SK-N-SH treated with all-trans-retinoic acid at 6 μM for 48 hours (cell line): ENCODE measurements around the gene SERPINC1.
A peak's percentile ranks its signal among the peaks of the same experiment; 100 is the strongest.

Source experiments
- ATAC-seq: fragments of 200-7000 bp; cut with Tn5 transposase; 3 replicates; pipeline ENCODE4 v1.9.1; 2020; ENCODE audit warnings: mild to moderate bottlenecking, moderate library complexity
- ARNTL ChIP-seq: fragments of 450-650 bp; formaldehyde crosslinking; IDR thresholded peaks from 2 replicates; pipeline ENCODE4 v1.5.0; 2020; ENCODE audit warnings: low read depth, mild to moderate bottlenecking, moderate library complexity, borderline replicate concordance
- BACH2 ChIP-seq: fragments of 250-450 bp; sonication (Bioruptor Pico); IDR thresholded peaks from 2 replicates; pipeline ENCODE4 v1.9.0; 2021; ENCODE audit warnings: mild to moderate bottlenecking, borderline replicate concordance
- CSDC2 ChIP-seq: fragments of 250-450 bp; sonication (Bioruptor Pico); IDR thresholded peaks from 2 replicates; pipeline ENCODE4 v1.5.0; 2020; ENCODE audit warnings: mild to moderate bottlenecking, moderate library complexity
- GLIS3 ChIP-seq: fragments of 250-450 bp; sonication (Bioruptor Pico); IDR thresholded peaks from 2 replicates; pipeline ENCODE4 v1.5.0; 2020; ENCODE audit warnings: mild to moderate bottlenecking, moderate library complexity
- ISL1 ChIP-seq: fragments of 250-450 bp; sonication (Bioruptor Pico); IDR thresholded peaks from 2 replicates; pipeline ENCODE4 v2.1.2; 2022; ENCODE audit warnings: mild to moderate bottlenecking, moderate library complexity
- OSR1 ChIP-seq: fragments of 250-450 bp; sonication (Bioruptor Pico); IDR thresholded peaks from 2 replicates; pipeline ENCODE4 v1.8.0; 2022; ENCODE audit warnings: moderate library complexity, mild to moderate bottlenecking, inconsistent platforms
- PPARA ChIP-seq: fragments of 250-450 bp; sonication (Bioruptor Pico); IDR thresholded peaks from 2 replicates; pipeline ENCODE4 v1.5.0; 2020; ENCODE audit warnings: mild to moderate bottlenecking, borderline replicate concordance
- SNAI2 ChIP-seq: fragments of 250-450 bp; sonication (Bioruptor Pico); IDR thresholded peaks from 2 replicates; pipeline ENCODE4 v1.5.0; 2020; ENCODE audit warnings: mild to moderate bottlenecking, moderate library complexity
- TCF4 ChIP-seq: fragments of 250-450 bp; sonication (Bioruptor Pico); IDR thresholded peaks from 2 replicates; pipeline ENCODE4 v1.8.0; 2021; ENCODE audit warnings: mild to moderate bottlenecking, moderate library complexity, borderline replicate concordance
- TOX ChIP-seq: fragments of 250-450 bp; sonication (Bioruptor Pico); IDR thresholded peaks from 2 replicates; pipeline ENCODE4 v1.8.0; 2021; ENCODE audit warnings: mild to moderate bottlenecking, moderate library complexity, borderline replicate concordance
- ZC3H10 ChIP-seq: fragments of 250-450 bp; sonication (Bioruptor Pico); IDR thresholded peaks from 2 replicates; pipeline ENCODE4 v1.5.1; 2021; ENCODE audit warnings: mild to moderate bottlenecking, moderate library complexity
- ZFP3 ChIP-seq: fragments of 250-450 bp; sonication (Bioruptor Pico); IDR thresholded peaks from 2 replicates; pipeline ENCODE4 v1.5.0; 2020; ENCODE audit warnings: mild to moderate bottlenecking, moderate library complexity
- ZFP30 ChIP-seq: fragments of 450-650 bp; formaldehyde crosslinking; IDR thresholded peaks from 2 replicates; pipeline ENCODE4 v1.5.0; 2022; ENCODE audit warnings: mild to moderate bottlenecking, moderate library complexity
- ZNF565 ChIP-seq: fragments of 450-650 bp; formaldehyde crosslinking; conservative IDR thresholded peaks from 2 replicates; pipeline ENCODE4 v1.5.0; 2020; ENCODE audit warnings: low read depth, mild to moderate bottlenecking, moderate library complexity
- ZNF70 ChIP-seq: fragments of 450-650 bp; formaldehyde crosslinking; IDR thresholded peaks from 2 replicates; pipeline ENCODE4 v1.5.0; 2020; ENCODE audit warnings: mild to moderate bottlenecking, moderate library complexity
- ZNF8 ChIP-seq: fragments of 450-650 bp; formaldehyde crosslinking; IDR thresholded peaks from 2 replicates; pipeline ENCODE4 v1.5.0; 2020; ENCODE audit warnings: mild to moderate bottlenecking, moderate library complexity
- TF ChIP-seq, protein P1 (sequence below): fragments of 250-450 bp; sonication (Bioruptor Pico); IDR thresholded peaks from 2 replicates; pipeline ENCODE4 v1.5.0; 2020; ENCODE audit warnings: mild to moderate bottlenecking, moderate library complexity
- TF ChIP-seq, protein P2 (sequence below): fragments of 250-450 bp; sonication (Bioruptor Pico); IDR thresholded peaks from 2 replicates; pipeline ENCODE4 v1.5.1; 2021; ENCODE audit warnings: mild to moderate bottlenecking, moderate library complexity
- TF ChIP-seq, protein P3 (sequence below): fragments of 250-450 bp; sonication (Bioruptor Pico); IDR thresholded peaks from 2 replicates; pipeline ENCODE4 v1.5.1; 2020; ENCODE audit warnings: low read depth, mild to moderate bottlenecking, moderate library complexity
- TF ChIP-seq, protein P4 (sequence below): fragments of 250-450 bp; sonication (Bioruptor Pico); IDR thresholded peaks from 2 replicates; pipeline ENCODE4 v1.8.0; 2020; ENCODE audit warnings: mild to moderate bottlenecking, moderate library complexity, borderline replicate concordance
- TF ChIP-seq, protein P5 (sequence below): fragments of 250-450 bp; sonication (Bioruptor Pico); IDR thresholded peaks from 2 replicates; pipeline ENCODE4 v1.8.0; 2021; ENCODE audit warnings: low read depth, mild to moderate bottlenecking, moderate library complexity, borderline replicate concordance

Gene SERPINC1

DNA sequence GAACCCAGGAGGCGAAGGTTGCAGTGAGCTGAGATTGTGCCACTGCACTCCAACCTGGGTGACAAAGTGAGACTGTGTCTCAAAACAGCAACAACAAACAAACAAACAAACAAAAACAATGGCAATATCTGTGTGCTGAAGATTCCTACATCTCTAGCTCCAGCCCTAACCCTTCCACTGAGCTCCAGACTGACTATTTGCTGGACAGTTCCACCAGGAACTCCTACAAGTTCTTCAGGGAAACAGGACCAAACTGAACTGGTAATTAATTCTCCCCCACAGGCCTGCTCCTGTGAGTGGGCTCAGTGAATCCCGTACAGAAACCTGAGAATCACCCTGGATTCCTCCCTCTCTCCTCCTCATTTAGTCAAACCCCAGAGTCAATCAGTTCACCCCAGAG, 1.5 kb downstream of the SERPINC1 start (continued):
- TF ChIP-seq, protein P1, sequence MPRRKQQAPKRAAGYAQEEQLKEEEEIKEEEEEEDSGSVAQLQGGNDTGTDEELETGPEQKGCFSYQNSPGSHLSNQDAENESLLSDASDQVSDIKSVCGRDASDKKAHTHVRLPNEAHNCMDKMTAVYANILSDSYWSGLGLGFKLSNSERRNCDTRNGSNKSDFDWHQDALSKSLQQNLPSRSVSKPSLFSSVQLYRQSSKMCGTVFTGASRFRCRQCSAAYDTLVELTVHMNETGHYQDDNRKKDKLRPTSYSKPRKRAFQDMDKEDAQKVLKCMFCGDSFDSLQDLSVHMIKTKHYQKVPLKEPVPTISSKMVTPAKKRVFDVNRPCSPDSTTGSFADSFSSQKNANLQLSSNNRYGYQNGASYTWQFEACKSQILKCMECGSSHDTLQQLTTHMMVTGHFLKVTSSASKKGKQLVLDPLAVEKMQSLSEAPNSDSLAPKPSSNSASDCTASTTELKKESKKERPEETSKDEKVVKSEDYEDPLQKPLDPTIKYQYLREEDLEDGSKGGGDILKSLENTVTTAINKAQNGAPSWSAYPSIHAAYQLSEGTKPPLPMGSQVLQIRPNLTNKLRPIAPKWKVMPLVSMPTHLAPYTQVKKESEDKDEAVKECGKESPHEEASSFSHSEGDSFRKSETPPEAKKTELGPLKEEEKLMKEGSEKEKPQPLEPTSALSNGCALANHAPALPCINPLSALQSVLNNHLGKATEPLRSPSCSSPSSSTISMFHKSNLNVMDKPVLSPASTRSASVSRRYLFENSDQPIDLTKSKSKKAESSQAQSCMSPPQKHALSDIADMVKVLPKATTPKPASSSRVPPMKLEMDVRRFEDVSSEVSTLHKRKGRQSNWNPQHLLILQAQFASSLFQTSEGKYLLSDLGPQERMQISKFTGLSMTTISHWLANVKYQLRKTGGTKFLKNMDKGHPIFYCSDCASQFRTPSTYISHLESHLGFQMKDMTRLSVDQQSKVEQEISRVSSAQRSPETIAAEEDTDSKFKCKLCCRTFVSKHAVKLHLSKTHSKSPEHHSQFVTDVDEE (CRISPR knock-in tag), result no peak
- TF ChIP-seq OSR1 (CRISPR knock-in tag), result no peak

DNA sequence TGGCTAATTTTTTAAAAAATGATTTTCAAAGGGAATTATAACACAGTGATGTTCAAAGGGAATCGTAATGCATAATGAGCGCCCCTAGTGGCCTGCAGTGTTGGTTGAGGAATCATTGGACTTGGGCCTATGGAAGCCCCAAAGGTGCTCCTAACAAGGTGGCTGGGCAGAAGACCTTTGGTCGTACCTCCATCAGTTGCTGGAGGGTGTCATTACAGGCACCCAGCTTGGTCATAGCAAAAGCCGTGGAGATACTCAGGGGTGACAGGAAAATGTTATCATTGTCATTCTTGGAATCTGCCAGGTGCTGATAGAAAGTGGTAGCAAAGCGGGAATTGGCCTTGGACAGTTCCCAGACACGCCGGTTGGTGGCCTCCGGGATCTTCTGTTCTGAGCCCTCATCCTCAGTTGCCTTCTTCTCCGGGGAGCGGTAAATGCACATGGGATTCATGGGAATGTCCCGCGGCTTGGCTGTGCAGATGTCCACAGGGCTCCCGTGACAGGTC, 2.7 kb downstream of the SERPINC1 start:
- peak; percentile 89 for ATAC-seq
- TF ChIP-seq BACH2 (CRISPR knock-in tag) (no peak), ZNF565 (no peak), TOX (CRISPR knock-in tag) (no peak), ARNTL (CRISPR knock-in tag) (no peak), ZFP30 (no peak), ZNF70 (CRISPR knock-in tag) (no peak)
- TF ChIP-seq, all 23 proteins: peak for 0

DNA sequence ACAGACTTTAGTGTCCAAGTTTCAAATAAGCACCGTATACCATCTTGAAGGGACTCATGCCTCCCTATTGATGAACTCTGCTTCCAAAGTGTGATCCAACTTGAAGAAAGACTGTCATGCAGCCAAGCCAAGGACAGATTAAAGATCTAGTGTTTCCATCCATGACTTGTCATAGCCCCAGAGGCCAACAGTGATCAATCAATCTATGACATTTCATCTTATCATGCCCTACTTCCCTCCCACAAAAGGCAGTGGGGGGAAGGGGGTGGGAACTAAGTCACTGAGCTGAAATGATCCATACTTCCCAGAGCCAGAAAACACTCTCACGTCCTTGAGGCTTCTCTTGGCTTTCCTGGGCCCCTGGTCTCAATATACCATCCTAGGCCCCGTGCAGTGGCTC, 4.0 kb downstream of the SERPINC1 start:
- ATAC-seq, result no peak
- TF ChIP-seq ZNF70 (CRISPR knock-in tag) (no peak), ZC3H10 (no peak), GLIS3 (CRISPR knock-in tag) (no peak), TCF4 (CRISPR knock-in tag) (no peak), ZNF8 (CRISPR knock-in tag) (no peak), ISL1 (CRISPR knock-in tag) (no peak), ZNF565 (no peak), PPARA (CRISPR knock-in tag) (no peak), BACH2 (CRISPR knock-in tag) (no peak), TOX (CRISPR knock-in tag) (no peak), ARNTL (CRISPR knock-in tag) (no peak), ZFP3 (CRISPR knock-in tag) (no peak), OSR1 (CRISPR knock-in tag) (no peak), ZFP30 (no peak), SNAI2 (CRISPR knock-in tag) (no peak), CSDC2 (CRISPR knock-in tag) (no peak)
- TF ChIP-seq, protein P2, sequence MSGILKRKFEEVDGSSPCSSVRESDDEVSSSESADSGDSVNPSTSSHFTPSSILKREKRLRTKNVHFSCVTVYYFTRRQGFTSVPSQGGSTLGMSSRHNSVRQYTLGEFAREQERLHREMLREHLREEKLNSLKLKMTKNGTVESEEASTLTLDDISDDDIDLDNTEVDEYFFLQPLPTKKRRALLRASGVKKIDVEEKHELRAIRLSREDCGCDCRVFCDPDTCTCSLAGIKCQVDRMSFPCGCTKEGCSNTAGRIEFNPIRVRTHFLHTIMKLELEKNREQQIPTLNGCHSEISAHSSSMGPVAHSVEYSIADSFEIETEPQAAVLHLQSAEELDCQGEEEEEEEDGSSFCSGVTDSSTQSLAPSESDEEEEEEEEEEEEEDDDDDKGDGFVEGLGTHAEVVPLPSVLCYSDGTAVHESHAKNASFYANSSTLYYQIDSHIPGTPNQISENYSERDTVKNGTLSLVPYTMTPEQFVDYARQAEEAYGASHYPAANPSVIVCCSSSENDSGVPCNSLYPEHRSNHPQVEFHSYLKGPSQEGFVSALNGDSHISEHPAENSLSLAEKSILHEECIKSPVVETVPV (CRISPR knock-in tag), result no peak
- TF ChIP-seq, protein P3, sequence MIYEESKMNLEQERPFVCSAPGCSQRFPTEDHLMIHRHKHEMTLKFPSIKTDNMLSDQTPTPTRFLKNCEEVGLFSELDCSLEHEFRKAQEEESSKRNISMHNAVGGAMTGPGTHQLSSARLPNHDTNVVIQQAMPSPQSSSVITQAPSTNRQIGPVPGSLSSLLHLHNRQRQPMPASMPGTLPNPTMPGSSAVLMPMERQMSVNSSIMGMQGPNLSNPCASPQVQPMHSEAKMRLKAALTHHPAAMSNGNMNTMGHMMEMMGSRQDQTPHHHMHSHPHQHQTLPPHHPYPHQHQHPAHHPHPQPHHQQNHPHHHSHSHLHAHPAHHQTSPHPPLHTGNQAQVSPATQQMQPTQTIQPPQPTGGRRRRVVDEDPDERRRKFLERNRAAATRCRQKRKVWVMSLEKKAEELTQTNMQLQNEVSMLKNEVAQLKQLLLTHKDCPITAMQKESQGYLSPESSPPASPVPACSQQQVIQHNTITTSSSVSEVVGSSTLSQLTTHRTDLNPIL (CRISPR knock-in tag), result no peak
- TF ChIP-seq, protein P4, sequence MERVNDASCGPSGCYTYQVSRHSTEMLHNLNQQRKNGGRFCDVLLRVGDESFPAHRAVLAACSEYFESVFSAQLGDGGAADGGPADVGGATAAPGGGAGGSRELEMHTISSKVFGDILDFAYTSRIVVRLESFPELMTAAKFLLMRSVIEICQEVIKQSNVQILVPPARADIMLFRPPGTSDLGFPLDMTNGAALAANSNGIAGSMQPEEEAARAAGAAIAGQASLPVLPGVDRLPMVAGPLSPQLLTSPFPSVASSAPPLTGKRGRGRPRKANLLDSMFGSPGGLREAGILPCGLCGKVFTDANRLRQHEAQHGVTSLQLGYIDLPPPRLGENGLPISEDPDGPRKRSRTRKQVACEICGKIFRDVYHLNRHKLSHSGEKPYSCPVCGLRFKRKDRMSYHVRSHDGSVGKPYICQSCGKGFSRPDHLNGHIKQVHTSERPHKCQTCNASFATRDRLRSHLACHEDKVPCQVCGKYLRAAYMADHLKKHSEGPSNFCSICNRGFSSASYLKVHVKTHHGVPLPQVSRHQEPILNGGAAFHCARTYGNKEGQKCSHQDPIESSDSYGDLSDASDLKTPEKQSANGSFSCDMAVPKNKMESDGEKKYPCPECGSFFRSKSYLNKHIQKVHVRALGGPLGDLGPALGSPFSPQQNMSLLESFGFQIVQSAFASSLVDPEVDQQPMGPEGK (CRISPR knock-in tag), result no peak
- TF ChIP-seq, protein P5, sequence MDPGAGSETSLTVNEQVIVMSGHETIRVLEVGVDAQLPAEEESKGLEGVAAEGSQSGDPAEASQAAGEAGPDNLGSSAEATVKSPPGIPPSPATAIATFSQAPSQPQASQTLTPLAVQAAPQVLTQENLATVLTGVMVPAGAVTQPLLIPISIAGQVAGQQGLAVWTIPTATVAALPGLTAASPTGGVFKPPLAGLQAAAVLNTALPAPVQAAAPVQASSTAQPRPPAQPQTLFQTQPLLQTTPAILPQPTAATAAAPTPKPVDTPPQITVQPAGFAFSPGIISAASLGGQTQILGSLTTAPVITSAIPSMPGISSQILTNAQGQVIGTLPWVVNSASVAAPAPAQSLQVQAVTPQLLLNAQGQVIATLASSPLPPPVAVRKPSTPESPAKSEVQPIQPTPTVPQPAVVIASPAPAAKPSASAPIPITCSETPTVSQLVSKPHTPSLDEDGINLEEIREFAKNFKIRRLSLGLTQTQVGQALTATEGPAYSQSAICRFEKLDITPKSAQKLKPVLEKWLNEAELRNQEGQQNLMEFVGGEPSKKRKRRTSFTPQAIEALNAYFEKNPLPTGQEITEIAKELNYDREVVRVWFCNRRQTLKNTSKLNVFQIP (CRISPR knock-in tag), result no peak
